B cell (primary cell): ENCODE results near the gene MDH2.

Experiments
- EZH2 ChIP-seq: IDR thresholded peaks from 2 replicates; pipeline ENCODE4 v1.6.1; 2012; ENCODE audit warnings: borderline replicate concordance, low read depth, mild to moderate bottlenecking, moderate library complexity, low read length; ENCODE audit not compliant: insufficient read depth, poor library complexity, severe bottlenecking
- TF ChIP-seq, protein P1 (sequence below): fragments of 200-600 bp; IDR thresholded peaks from one replicate; pipeline ENCODE4 v1.8.0; 2022; ENCODE audit warnings: antibody characterized with exemption, mild to moderate bottlenecking

DNA sequence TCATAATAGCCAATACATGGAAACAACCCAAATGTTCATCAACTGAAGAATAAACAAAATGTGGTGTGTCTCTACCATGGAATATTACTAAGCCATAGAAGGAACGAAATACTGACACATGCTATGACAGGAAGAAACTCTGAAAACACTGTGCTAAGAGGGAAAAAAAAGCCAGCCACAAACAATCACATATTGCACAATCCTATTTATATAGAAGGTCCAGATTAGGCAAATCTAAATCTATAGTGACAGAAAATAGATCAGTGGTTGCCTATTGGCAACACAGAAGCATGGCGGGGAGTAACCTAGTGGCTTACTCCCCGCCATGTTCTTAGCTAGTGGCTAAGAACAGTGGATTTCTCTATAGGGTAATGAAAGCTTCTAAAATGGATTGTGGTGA is 48.0 kb downstream of the MDH2 start:
- TF ChIP-seq, protein P1, sequence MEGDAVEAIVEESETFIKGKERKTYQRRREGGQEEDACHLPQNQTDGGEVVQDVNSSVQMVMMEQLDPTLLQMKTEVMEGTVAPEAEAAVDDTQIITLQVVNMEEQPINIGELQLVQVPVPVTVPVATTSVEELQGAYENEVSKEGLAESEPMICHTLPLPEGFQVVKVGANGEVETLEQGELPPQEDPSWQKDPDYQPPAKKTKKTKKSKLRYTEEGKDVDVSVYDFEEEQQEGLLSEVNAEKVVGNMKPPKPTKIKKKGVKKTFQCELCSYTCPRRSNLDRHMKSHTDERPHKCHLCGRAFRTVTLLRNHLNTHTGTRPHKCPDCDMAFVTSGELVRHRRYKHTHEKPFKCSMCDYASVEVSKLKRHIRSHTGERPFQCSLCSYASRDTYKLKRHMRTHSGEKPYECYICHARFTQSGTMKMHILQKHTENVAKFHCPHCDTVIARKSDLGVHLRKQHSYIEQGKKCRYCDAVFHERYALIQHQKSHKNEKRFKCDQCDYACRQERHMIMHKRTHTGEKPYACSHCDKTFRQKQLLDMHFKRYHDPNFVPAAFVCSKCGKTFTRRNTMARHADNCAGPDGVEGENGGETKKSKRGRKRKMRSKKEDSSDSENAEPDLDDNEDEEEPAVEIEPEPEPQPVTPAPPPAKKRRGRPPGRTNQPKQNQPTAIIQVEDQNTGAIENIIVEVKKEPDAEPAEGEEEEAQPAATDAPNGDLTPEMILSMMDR, result no peak
- TF ChIP-seq EZH2, result no peak
